GM18861 (cell line): Measurements from ENCODE around the gene FLG.
"Not testable (repeated sequence)": the region's sequence is repeated elsewhere in the genome, so short reads cannot be mapped to it uniquely, and the experiment has no call there.

Experiments
- ATAC-seq: cut with Tn5 transposase; IDR thresholded peaks from one replicate; pipeline ENCODE4 v1.9.1; 2021; ENCODE audit not compliant: unreplicated experiment

The FLG gene

GRCh38 chr1:152303139-152303872 lies 21.7 kb downstream of the FLG start:
- ATAC-seq: not testable (repeated sequence)

GRCh38 chr1:152256394-152256793 lies 68.6 kb downstream of the FLG start:
- ATAC-seq: not testable (repeated sequence)
